Activated CD4-positive, CD25-positive, alpha-beta regulatory T cell treated with anti-CD3 and anti-CD28 coated beads, Interleukin-2, amount 50 U/mL, for 72 hours (primary cell): ENCODE measurements around the gene SUPT16H.
A peak's percentile ranks its signal among the peaks of the same experiment; 100 is the strongest.
"Not testable (repeated sequence)": the region's sequence is repeated elsewhere in the genome, so short reads cannot be mapped to it uniquely, and the experiment has no call there.

Source experiments
- DNase-seq: peaks from one replicate; pipeline ENCODE4 v3.0.0; 2021

The SUPT16H gene

DNA sequence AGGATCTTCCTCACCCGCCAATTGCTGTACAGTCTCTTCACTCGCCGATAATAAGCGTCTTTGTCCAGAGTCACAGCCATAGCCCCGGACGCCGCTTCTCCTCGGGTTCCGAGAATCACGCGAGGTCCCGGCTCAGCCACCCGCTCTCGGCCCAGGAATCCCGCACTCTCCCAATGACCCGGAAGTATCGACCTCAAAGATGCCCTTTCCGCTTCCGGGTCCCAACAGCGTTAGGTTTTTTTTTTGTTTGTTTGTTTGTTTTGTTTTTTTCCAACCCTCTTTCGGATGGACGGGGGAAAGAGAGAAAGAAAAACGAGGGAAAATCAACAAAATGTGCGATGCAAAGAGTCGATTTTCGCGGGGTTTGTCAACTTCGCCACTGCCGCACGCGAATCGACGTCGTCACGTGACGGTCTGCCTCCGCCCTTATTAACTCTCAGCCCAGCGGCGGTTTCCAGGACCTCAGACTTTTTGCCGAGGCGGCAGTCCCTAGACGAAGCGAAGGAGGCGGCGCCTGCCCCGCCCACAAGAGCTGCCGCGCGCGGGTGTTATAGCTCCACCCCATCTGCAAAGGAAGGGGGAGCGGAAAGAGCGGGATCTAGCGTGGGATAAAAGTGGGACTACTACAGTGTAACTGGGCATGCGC lies at the start of gene SUPT16H:
Gene SUPT16H, minus strand, starts transcription at position 172 of the 646 bp plus-strand sequence. Its CDS starts 92 bp downstream, at position 80.
- peak; percentile 94 for DNase-seq

DNA sequence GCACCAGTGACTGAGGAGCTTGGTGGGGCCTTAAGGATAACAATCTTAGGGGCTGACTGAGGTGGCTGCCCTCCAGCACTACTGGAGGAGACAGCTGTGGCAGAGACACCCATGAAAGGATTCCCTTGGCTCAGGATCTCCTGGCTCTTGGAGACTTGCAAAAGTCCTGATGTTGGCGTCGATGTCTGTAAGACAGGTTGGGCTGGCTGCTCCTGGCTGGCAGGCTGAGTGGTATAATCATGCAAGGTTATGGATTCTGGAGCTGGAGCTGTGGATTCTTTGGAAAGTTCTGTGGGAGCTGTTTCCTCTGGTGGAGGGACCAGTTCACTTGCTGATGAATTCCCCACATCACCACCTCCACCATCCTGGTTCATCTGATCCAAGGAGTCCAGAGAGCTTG lies 47.3 kb upstream of the SUPT16H start:
- no peak for DNase-seq

DNA sequence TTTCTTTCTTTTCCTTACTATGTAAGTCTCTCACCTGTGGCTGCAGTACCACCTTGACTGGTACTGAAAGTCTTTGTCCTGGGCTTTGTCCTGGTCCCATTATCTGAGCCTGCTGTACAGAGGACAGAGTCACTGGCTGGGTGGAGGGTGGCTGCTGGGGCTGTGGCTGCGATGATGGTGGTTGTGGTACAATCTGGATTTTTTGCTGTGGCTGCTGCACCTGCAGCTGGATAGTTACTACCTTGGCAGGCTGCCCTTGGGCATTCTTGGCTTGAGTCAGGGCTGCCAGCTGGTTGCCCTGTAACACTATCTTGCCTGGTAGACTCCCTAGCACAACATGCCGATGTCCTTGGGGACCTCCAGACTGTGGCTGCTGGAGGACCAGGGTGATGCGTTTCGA lies 45.1 kb upstream of the SUPT16H start:
- no peak for DNase-seq

DNA sequence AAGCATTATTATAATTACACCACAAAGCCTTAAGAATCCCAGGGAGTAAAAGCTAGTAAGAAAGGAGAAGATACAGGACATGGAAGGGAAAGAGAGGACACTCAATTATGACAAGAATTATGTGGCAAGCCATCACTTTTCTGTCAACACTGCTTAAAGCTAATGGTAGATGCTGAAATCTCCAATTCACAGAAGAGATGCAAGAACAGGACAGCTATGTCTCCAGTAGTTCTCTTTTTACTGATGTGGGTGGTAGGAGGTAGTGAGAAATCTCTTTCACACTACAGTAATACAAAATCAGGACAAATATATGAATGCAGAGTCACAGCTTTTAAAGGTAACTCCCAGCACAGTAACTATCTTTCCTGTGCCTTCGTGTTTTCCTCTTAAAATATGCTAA lies 42.9 kb upstream of the SUPT16H start:
- no peak for DNase-seq

DNA sequence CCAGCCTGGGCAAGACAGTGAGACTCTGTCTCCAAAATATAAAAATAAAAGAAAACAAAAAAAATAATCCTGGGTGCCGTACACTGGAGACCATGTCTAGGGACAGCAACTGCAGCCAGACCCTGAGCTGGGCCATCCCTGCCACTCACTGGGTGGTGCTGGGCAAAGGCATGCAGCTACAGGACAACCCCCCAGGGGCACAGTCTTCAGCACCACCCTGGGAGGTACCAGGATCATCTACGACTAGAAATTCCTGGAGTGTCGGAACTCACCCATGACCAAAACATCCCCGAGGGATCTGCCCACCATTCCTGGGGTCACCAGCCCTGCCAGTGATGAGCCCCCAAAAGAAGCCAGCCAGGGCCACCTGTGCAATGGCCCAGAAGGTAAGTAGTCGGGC lies 35.7 kb upstream of the SUPT16H start:
- no peak for DNase-seq

DNA sequence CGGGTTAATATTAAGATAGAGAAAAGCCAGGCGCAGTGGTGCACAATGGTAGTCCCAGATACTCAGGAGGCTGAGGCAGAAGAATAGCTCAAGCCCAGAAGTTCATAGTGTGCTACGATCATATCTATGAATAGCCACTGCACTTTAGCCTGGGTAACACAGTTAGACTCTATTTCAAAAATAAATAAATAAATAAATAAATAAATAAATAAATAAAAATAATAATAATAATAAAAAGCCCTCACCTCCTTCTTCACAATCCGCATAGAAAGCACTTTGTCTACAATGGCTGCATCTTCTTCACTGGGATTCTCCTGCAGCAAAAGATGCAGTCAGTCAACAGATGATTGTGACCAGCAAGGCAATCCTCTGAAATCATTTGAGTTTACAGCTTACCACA lies 31.5 kb upstream of the SUPT16H start:
- no peak for DNase-seq

DNA sequence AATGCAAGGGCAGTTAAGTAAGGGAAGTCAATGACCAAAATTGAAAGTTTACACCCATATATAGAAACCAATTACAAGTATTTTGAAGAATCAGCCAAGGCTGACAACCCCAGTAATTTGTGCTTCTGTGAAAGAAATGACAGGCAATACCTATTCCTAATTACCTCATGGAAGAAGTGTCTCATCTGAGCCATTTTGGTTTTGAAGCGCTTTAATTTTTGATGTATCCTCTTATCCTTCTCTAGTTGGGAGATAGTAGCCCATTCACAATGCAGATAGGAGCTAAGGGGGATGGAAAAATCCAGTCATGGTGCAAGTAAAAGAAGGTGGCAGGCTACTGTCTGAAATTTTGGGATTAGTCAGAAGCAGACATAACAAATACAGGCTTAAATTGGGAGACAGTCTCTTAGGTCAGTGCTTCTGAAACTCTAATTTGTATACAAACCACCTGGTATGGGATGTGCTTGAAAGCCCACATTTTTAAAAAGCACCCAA lies 30.4 kb upstream of the SUPT16H start:
- no peak for DNase-seq

DNA sequence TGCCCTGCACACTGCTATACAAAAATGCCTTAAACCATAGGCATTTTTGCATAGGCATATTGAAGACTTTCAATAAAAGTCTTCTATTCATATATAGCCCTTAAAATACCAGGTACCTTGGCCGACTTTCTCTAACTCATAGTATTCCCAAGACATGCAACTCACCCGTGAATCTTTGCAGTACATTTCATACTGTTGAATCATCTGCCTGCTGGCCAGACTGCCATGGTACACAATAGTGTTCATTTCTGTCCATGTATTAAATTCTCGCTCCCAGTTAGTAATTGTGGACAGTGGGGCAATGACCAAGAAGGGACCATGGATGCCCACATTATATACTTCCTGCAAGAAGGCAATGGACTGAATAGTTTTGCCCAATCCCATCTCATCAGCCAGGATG lies 24.3 kb upstream of the SUPT16H start:
- no peak for DNase-seq

DNA sequence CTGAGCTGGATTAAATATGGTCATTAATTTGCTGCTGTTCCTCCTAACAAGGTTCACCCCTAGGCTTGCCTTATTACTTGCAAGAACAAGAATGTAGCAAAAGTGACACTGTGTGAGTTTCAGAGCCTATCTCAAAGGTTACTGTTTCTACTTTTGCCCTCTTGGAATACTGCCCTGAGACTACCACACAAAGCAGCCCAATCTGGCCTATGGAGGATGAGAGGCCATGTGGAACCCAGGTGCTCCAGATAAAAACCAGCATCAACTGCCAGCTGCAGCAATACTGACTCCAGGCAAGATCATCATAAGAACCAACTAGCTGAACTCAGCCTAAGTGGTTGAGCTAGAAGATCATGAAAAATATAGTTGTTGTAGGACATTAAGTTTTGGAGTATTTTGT lies 22.4 kb upstream of the SUPT16H start:
- DNase-seq: no peak

DNA sequence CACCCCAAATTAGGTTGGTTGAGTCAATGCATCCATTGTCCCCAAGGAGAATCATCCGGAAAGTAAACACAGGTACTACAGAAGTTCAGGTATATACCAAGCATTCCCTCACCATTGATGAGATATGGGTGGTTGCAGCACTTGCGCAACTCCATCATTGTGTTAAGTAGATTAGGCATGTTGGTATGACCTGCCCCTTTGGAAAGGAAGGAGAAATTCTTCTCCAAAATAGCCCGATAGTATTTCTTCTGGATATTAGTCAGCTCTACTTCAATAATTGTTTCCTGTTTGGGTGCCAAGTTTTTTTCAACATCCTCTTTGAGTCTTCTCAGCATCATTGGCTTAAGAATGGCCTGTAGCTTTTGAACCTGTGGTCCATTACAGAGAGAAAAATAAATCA lies 21.3 kb upstream of the SUPT16H start:
- no peak for DNase-seq

DNA sequence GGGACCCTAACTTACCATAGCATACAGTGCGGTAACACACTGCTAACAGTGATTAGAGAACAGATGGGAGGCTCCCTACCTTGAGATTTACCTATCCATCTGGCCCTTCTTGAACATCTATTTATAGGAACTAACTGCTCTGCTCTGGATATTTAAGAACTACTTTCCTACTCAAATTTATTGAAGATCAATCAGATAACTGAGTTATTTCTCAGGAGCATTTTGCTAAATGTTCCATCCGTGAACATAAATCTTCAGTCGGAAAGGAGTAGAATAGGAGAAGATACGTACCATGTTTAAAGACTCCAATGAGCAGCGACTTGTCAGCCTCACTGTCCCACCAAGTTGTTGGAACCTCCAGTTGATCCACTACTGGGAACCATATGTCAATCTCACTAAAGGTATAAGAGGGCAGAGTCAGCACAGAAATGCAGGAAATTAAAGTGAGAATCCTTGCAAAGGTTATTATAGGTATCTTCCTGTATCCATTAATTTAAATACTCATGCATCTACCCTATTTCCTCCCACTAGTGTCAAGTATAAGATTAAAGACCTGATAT lies 15.6 kb upstream of the SUPT16H start:
- DNase-seq: no peak

DNA sequence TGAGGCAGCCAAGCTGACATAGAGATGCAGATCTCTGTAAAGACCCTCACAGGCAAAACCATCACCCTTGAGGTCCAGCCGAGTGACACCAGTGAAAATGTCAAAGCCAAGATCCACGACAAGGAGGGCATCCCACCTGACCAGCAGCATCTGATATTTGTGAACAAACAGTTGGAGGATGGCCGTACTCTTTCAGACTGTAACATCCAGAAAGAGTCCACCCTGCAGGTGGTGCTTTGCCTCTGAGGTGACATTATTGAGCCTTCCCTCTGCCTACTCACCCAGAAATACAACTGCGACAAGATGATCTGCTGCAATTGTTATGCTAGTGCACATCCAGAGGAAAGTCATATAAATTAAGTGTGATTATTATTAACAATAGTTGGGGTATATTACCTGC lies 15.1 kb upstream of the SUPT16H start:
- DNase-seq: no peak

DNA sequence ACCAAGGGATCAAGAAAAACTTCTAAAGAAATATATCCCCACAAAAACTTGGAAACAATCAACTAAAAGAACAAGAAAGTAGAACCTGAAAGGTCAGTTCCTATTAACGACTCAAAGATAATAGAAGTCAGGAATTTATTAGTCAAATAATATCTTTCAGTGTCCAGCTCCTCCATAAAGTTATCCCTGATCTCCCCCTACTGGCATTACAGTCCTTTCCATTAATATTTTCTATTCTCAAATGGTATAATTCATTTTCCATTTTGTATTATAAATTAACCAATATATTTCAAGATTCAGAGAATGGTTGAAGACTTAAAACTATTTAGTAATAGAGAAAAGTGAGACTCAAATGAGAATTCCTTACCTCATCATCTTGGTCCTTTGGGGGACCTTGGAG lies 11.6 kb upstream of the SUPT16H start:
- no peak for DNase-seq

DNA sequence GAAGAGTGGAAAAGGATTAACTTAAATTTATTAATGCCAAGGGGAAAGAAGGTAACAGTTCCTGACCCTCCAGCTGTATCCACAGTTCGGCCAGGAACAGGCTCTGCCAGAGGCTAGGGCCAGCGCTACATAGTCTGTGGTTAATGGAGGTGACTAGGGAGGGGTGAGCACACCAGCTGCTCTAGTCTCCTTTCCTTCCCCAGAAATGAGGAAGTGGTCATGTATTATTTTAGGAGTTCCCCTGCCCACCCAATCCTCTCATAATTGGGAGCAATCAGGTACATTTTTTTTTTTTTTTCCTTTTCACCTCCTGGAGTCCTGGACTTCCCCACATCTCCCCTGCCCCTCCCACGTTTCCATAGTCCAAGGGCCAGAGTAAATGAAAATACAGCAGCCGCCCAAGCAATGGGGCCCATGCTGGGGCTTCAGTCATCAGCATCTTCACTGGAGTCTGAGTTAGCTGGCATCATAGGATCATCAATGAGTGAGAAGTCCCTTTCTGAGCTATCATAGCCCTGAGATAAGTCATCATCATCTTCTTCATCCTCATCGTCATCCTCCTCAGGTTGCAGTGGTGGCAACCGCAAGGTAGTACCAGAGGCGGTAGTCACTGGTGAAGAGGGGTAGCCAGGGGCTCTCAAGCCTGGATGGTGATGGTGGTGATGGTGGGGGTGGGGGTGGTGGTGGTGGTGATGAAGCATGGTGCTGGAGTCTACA lies 1.5 kb upstream of the SUPT16H start:
- no peak for DNase-seq

DNA sequence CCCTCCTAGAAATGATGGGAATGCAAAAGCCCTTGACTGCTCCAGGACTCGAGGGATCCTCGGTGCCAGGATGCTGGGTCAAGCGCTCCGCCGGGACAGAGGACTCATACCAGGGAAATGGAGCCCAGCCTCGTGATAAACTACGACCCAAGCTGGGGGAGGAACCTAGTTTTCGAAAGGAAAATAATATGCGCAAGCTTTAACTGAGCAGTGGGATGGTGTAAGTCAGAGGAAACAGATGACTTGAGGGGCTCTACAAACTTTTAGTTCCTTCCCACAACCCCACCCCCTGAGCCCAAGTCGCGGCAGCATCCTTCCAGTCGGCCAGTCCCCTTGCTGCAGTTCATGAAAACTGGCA lies 654 bp upstream of the SUPT16H start:
- DNase-seq: no peak

DNA sequence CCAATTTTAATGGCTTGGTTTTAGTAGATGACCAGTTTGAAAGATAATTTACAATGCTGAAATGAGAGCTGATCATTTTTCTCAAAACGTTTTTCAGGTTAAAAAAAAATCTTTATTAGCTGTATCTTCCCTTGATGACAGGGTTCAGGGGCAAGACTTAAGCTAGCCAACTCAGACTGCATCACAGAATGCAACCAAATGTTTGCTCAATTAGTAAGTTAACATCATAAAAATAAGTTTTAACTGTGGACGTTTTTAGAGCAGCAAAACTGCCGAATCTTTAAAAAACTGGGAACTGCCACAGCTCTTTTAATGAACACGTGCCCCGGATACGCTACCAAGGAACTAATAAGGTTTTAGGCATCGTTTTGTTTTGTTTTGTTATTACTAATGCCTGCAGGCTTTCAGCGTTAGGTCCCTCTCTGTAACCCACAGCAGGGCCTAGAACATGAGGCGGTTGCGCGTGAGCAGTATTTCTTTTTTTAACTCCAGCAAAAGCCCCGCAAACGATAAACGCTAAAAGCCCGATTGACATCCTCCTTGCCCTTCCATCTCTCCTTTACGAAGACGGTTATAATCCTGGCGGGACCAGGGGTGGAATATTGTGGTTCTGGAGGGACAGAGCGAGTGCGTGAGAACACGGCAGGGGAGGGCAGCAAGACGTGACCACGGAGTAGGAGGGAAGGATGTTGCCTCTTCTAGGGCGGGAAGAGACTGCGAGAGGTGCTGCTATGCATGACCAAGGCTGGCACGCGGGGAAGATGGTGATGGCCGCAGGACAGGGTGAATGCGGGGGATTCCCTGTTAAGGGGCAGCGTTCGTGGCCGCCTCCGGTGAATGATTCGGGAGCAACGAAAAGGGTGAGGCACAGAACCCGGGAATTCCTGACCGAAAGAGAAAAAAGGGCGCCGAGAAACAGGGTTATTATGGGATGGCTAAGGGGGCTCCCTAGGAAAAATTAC lies 652 bp downstream of the SUPT16H start:
- DNase-seq: peak; percentile 64

DNA sequence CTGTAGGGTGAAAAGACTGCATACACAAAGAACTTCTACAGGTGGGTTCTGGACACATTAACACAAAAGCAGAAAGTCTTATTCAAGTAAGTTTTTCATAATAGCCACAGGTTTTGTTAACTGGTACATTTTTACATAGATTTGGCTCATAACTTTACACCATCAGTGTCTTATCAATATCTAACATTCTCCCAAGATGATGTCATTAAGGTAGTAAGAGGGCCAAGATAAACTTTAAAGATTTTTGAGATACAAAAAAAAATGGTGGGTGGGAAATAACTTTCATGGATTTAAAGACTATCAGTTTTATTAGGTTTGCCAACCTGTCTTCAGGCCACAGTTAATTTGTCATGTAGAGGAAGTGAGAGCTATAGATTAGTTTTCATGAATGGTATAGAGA lies 1.7 kb downstream of the SUPT16H start:
- DNase-seq: no peak

DNA sequence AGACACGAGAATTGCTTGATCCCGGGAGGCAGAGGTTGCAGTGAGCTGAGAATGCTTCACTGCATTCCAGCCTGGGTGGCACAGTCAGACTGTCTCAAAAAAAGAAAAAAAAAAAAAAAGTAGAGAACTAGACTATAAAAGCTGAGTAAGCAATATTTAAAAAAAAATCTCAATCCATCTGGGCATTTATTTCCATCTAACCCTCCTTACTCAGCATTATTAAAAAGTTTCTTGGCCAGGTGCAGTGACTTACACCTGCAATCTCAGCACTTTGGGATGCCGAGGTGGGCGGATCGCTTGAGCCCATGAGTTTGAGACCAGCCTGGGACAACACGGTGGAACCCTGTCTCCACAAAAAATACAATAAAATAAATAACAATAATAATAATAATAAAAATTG lies 4.5 kb downstream of the SUPT16H start:
- DNase-seq: no peak

DNA sequence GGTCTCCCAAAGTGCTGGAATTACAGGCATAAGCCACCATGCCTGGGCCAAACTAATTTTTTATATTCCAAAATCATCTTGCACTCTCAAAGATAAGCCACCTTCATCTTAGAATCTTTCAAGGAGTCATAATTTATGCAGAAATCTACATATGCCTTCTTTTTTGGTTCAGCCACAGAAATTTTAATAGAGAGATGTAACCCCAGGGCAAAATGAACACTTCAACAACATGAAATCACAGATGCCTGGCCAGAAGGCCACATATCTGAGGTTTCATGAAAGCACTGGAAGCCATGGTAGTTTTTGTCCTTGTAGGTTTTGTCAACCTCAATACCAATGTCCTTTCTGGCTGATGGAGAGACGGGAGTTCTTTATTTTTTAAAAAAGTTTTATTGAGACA lies 9.8 kb downstream of the SUPT16H start:
- DNase-seq: no peak

DNA sequence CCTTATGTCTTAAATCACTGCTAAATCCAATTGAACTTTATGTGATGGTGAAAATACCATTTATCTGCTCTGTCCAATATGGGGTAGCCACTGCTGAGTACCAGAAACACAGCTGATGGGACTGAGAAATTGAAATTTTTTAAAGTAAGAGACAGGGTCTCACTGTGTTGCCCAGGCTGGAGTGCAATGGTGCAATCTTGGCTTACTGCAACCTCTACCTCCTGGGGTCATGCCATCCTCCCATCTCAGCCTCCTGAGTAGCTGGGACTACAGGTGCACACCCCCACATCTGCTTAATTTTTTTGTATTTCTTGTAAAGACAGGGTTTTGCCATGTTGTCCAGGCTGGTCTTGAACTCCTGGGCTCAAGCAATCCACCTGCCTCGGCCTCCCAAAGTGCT lies 11.0 kb downstream of the SUPT16H start:
- not testable (repeated sequence) for DNase-seq

DNA sequence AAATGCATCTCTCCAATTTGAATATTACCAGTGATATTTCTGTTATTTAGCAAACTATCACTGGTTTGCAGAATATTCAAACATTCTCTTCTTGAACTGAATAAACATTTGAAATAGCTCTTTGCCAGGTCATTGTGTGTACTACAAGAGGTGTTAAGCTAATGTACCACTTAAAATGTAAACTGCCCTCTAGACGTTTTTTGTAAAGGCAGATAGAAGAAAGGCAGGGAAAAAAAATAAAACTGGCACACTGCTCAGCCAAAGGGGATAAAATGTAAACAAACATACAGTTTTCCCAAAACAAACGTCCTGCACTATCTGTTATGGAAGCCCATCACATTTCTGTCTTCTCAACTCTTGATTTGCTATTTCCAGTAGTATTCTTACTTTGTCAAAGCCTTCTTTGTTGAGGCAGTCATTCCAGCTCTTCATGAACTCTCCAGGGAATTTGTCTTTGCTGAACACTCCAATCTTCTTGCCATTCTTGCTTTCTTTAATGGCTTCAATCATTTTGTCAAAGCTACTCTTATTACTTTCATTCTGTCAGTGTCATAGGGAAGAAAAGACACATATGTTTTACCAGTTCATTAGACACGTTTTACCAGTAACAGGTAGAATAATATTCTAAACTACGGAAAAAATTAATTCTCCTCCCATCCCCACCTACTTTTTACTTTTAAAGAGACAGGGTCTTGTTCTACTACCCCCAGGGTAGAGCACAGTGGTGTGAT lies 13.7 kb downstream of the SUPT16H start:
- DNase-seq: no peak

DNA sequence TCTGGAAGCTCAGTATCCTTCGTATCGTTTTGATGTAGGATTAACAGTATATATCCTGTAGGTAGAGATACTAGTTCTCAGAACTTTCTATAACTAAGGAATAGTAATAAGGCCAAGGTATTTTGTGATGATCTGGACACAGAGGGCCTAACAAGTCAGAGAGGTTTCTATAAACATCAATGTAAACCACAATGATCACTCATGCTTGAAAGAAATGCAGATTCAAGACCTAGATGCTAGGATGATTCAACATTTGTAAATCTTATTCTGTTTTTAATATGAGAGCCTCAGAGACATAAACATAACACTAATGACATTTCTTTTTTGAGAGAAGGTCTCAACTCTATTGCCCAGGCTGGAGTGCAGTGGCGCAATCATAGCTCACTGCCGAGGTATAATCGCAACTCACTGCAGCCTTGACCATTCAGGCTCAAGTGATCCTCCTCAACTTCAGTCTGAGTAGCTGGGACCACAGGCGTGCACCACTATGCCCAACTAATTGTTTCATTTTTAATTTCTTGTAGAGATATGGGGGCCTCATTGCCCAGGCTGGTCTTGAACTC lies 16.2 kb downstream of the SUPT16H start:
- DNase-seq: no peak
